Measurements from ENCODE around the gene TBC1D12. TPM values are rescaled to one million over a fixed set of nuclear protein-coding genes. Genes with fewer than 3 reads are reported as not detected.
"Not testable (repeated sequence)": the region's sequence is repeated elsewhere in the genome, so short reads cannot be mapped to it uniquely, and the experiment has no call there.

TBC1D12 gene
- polyA plus RNA-seq, 1 donor from 2014 or later = 27.9 TPM

DNA sequence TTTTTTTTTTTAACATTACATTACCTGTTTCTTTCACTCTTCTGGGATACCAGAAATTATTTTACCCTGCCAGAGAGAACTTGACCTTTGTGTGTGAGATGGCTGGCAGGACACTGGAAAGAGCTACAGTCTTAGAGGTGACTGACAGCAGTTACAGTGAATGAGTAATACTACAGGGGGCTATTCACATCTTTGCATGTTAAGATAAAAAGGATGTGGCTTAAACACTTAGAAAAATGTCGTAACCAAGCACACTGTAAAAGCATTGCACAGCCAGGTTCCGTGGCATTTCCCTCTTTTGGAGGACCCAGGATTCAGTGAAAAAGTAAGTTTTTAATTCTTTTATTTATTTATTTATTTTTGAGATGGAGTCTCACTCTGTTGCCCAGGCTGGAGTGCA is 18.8 kb upstream of the TBC1D12 start:
- Histone ChIP-seq H3K9me2 (ENCODE audit: insufficient read depth, low read length) (no peaks in the 10 kb centered on the region), H3K4me2 (ENCODE audit: low read length) (no peak overlapping the region), H3K36me3 (ENCODE audit: insufficient read depth, low read length) (no peaks in the 10 kb centered on the region), H2AFZ (ENCODE audit: low read depth, low read length) (no peak overlapping the region), H3K27ac (ENCODE audit: low read length) (no peak overlapping the region), H3K79me2 (replicated peaks; ENCODE audit: insufficient read depth, low read length) (no peaks in the 10 kb centered on the region), H3K9me3 (ENCODE audit: low read length) (no peaks in the 10 kb centered on the region), H3F3A (ENCODE audit: insufficient read depth, low read length, poor library complexity, severe bottlenecking) (no peaks in the 10 kb centered on the region), H3K27me3 (ENCODE audit: insufficient read depth, low read depth, low read length) (no peaks in the 10 kb centered on the region), H3K9ac (ENCODE audit: low read length) (no peak overlapping the region), H3K4me3 (ENCODE audit: low read length) (no peak overlapping the region), H4K20me1 (ENCODE audit: insufficient read depth) (no peaks in the 10 kb centered on the region)
- TF ChIP-seq EZH2 (IDR thresholded peaks at IDR 0.05; ENCODE audit: borderline replicate concordance, insufficient read depth, low read length, poor library complexity, severe bottlenecking) (no peak), MXI1 (conservative IDR thresholded peaks at IDR 0.05; ENCODE audit: poor library complexity, severe bottlenecking) (no peak), RAD21 (conservative IDR thresholded peaks at IDR 0.05) (no peak), EP300 (conservative IDR thresholded peaks at IDR 0.05; ENCODE audit: poor library complexity, severe bottlenecking) (no peak)
- TF ChIP-seq, protein P1, sequence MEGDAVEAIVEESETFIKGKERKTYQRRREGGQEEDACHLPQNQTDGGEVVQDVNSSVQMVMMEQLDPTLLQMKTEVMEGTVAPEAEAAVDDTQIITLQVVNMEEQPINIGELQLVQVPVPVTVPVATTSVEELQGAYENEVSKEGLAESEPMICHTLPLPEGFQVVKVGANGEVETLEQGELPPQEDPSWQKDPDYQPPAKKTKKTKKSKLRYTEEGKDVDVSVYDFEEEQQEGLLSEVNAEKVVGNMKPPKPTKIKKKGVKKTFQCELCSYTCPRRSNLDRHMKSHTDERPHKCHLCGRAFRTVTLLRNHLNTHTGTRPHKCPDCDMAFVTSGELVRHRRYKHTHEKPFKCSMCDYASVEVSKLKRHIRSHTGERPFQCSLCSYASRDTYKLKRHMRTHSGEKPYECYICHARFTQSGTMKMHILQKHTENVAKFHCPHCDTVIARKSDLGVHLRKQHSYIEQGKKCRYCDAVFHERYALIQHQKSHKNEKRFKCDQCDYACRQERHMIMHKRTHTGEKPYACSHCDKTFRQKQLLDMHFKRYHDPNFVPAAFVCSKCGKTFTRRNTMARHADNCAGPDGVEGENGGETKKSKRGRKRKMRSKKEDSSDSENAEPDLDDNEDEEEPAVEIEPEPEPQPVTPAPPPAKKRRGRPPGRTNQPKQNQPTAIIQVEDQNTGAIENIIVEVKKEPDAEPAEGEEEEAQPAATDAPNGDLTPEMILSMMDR (IDR thresholded peaks at IDR 0.05; ENCODE audit: poor library complexity, severe bottlenecking) = no peak
- TF ChIP-seq, protein P2, sequence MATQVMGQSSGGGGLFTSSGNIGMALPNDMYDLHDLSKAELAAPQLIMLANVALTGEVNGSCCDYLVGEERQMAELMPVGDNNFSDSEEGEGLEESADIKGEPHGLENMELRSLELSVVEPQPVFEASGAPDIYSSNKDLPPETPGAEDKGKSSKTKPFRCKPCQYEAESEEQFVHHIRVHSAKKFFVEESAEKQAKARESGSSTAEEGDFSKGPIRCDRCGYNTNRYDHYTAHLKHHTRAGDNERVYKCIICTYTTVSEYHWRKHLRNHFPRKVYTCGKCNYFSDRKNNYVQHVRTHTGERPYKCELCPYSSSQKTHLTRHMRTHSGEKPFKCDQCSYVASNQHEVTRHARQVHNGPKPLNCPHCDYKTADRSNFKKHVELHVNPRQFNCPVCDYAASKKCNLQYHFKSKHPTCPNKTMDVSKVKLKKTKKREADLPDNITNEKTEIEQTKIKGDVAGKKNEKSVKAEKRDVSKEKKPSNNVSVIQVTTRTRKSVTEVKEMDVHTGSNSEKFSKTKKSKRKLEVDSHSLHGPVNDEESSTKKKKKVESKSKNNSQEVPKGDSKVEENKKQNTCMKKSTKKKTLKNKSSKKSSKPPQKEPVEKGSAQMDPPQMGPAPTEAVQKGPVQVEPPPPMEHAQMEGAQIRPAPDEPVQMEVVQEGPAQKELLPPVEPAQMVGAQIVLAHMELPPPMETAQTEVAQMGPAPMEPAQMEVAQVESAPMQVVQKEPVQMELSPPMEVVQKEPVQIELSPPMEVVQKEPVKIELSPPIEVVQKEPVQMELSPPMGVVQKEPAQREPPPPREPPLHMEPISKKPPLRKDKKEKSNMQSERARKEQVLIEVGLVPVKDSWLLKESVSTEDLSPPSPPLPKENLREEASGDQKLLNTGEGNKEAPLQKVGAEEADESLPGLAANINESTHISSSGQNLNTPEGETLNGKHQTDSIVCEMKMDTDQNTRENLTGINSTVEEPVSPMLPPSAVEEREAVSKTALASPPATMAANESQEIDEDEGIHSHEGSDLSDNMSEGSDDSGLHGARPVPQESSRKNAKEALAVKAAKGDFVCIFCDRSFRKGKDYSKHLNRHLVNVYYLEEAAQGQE (IDR thresholded peaks at IDR 0.05; ENCODE audit: borderline replicate concordance) = no peak

DNA sequence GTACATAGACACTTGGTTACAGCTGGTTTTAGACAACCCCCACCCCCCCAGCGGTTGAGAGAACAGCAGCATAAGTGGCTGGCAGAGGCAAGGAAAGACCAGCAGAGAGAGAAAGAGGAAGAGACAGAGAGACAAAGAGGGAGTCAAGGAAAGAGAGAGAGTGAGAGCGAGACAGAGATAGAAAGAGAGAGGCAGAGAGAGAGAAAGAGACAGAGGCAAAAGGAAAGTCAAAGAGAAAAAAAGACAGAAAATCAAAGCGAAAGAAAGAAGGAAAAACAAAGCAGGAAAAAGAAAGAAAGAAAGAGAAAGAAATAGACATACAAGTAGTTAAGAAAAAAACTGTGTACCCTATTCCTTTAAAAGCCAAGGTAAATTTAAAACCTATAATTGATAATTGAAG is 16.6 kb upstream of the TBC1D12 start:
- not testable (repeated sequence) for H2AFZ ChIP-seq (ENCODE audit: low read depth, low read length); H3K36me3 ChIP-seq (ENCODE audit: insufficient read depth, low read length); H3K9me3 ChIP-seq (ENCODE audit: low read length); H3K9ac ChIP-seq (ENCODE audit: low read length); H3K27me3 ChIP-seq (ENCODE audit: insufficient read depth, low read depth, low read length); H3K27ac ChIP-seq (ENCODE audit: low read length); H3F3A ChIP-seq (ENCODE audit: insufficient read depth, low read length, poor library complexity, severe bottlenecking); H3K4me2 ChIP-seq (ENCODE audit: low read length); H3K79me2 ChIP-seq (replicated peaks; ENCODE audit: insufficient read depth, low read length); H3K4me3 ChIP-seq (ENCODE audit: low read length); H4K20me1 ChIP-seq (ENCODE audit: insufficient read depth); H3K9me2 ChIP-seq (ENCODE audit: insufficient read depth, low read length)

DNA sequence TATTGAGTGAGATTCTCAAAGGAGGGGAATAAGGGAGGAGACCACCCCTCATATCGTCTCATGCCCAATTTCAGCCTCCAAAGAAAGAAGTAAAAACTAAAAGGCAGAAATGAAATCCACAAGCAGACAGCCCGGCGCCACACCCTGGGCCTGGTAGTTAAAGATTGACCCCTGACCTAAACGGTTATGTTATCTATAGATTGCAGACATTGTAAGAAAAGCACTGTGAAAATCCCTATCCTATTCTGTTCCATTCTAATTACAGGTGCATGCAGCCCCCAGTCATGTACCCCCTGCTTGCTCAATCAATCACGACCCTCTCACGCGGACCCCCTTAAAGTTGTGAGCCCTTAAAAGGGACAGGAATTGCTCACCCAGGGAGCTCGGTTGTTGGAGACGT is 10.2 kb upstream of the TBC1D12 start:
- not testable (repeated sequence) for H3K36me3 ChIP-seq (ENCODE audit: insufficient read depth, low read length); H3K9ac ChIP-seq (ENCODE audit: low read length); H3F3A ChIP-seq (ENCODE audit: insufficient read depth, low read length, poor library complexity, severe bottlenecking); H3K4me3 ChIP-seq (ENCODE audit: low read length); H3K27ac ChIP-seq (ENCODE audit: low read length); H3K9me3 ChIP-seq (ENCODE audit: low read length); H3K9me2 ChIP-seq (ENCODE audit: insufficient read depth, low read length); H2AFZ ChIP-seq (ENCODE audit: low read depth, low read length); H4K20me1 ChIP-seq (ENCODE audit: insufficient read depth); H3K27me3 ChIP-seq (ENCODE audit: insufficient read depth, low read depth, low read length); H3K79me2 ChIP-seq (replicated peaks; ENCODE audit: insufficient read depth, low read length); H3K4me2 ChIP-seq (ENCODE audit: low read length)
